ENCODE data around the gene TMEM38B. TPM values are rescaled to one million over a fixed set of nuclear protein-coding genes. Genes with fewer than 3 reads are reported as not detected.

The TMEM38B gene
- total and polyA plus RNA-seq, 2 donors: 9.6 to 15.0 TPM

GRCh38 chr9:105672711-105673234 lies 21.6 kb upstream of the TMEM38B start:
- Histone ChIP-seq H3K36me3 (ENCODE audit: insufficient read depth) (no peaks in the 10 kb centered on the region), H3K4me1 (ENCODE audit: insufficient read depth) (no peaks in the 10 kb centered on the region), H3K4me3 (ENCODE audit: low read depth, low read length) (no peak overlapping the region), H3K27ac (ENCODE audit: low read depth) (no peak overlapping the region)
- no peak for DNase-seq (ENCODE audit: extremely low spot score)
- WGBS: 12% methylated on average over 3 of the region's 3 CpGs

GRCh38 chr9:105673850-105674387 lies 20.4 kb upstream of the TMEM38B start:
- WGBS: 77% methylated on average over 3 of the region's 3 CpGs
- no peaks in the 10 kb centered on the region for H3K4me1 ChIP-seq (ENCODE audit: insufficient read depth)

DNA sequence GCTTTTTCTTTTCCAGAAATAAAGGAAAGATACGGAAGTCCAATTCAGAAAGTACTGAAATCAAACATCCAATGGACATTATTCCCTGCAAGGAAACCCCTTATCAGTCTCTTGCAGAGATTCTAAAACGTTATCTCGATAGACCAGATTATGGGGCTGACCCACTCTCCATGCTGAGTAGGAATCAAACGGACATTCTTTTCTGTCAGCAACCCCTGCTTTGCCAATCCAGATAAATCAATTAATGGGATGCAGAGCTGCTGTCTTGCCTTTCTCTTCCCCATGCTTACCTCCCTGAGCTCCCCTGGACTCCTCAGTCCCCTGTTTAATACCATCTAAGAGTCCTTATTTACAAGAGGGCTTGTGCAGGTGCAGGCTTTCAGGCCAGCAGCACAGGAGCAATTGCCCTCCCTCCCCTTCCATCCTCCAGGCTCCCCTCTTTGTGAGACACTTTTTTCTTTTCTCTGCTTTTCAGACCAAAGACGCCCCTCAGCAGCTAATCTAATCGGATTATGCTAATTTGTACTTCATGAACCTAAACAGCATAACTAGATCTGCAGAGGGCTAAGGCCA lies 17.9 kb upstream of the TMEM38B start:
- no peaks in the 10 kb centered on the region for H3K4me1 ChIP-seq (ENCODE audit: insufficient read depth)

More at GRCh38 chr9:105673850-105674387, 20.4 kb upstream of the TMEM38B start:
- no peaks in the 10 kb centered on the region for H3K36me3 ChIP-seq (ENCODE audit: insufficient read depth)
- no peak overlapping the region for H3K4me3 ChIP-seq (ENCODE audit: low read depth, low read length)
- H3K27ac ChIP-seq (ENCODE audit: low read depth): no peak overlapping the region
- no peak for DNase-seq (ENCODE audit: extremely low spot score)

DNA sequence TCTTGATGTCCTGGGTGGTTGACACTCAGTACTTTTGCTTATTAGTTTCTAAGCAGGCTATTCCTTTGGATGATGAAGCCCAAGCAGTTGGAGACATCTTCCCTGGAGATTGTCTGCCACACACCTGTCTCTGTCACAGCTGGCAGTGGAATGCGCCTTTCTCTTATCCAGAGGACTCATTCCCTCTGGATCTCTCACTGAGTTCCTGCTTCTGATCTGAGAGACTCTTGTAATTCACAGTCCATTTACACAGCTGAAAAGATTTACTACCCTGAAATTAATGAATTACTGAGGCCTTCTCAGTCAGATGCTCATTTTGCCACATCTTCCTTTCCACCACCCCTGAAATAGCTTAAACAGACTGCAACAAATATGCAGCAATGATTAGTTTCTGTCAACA lies 16.2 kb upstream of the TMEM38B start:
- no peaks in the 10 kb centered on the region for H3K36me3 ChIP-seq (ENCODE audit: insufficient read depth)
- H3K27ac ChIP-seq (ENCODE audit: low read depth): no peak overlapping the region
- WGBS: 78% methylated on average over 1 of the region's 1 CpG
- H3K4me3 ChIP-seq (ENCODE audit: low read depth, low read length): no peak overlapping the region
- no peak for DNase-seq (ENCODE audit: extremely low spot score)
- H3K4me1 ChIP-seq (ENCODE audit: insufficient read depth): no peaks in the 10 kb centered on the region

More for the DNA sequence above, 17.9 kb upstream of the TMEM38B start:
- Histone ChIP-seq H3K36me3 (ENCODE audit: insufficient read depth) (no peaks in the 10 kb centered on the region), H3K27ac (ENCODE audit: low read depth) (no peak overlapping the region), H3K4me3 (ENCODE audit: low read depth, low read length) (no peak overlapping the region)
- 43% methylated on average over 6 of the region's 6 CpGs for WGBS
- DNase-seq (ENCODE audit: extremely low spot score): no peak

- H3K4me3 ChIP-seq (ENCODE audit: low read depth, low read length): no peak overlapping the region
- H3K27ac ChIP-seq (ENCODE audit: low read depth): no peak overlapping the region
- H3K36me3 ChIP-seq (ENCODE audit: insufficient read depth): no peaks in the 10 kb centered on the region
- no peaks in the 10 kb centered on the region for H3K4me1 ChIP-seq (ENCODE audit: insufficient read depth)
- no peak for DNase-seq (ENCODE audit: extremely low spot score)
- 38% methylated on average over 1 of the region's 1 CpG for WGBS
Observed at GRCh38 chr9:105678781-105679180, 15.6 kb upstream of the TMEM38B start.

GRCh38 chr9:105679257-105680022 lies 14.9 kb upstream of the TMEM38B start:
- H3K4me1 ChIP-seq (ENCODE audit: insufficient read depth): no peaks in the 10 kb centered on the region
- H3K36me3 ChIP-seq (ENCODE audit: insufficient read depth): no peaks in the 10 kb centered on the region
- H3K4me3 ChIP-seq (ENCODE audit: low read depth, low read length): no peak overlapping the region
- WGBS: 71% methylated on average over 8 of the region's 8 CpGs
- H3K27ac ChIP-seq (ENCODE audit: low read depth): no peak overlapping the region
- DNase-seq (ENCODE audit: extremely low spot score): no peak

GRCh38 chr9:105681313-105681712 lies 13.0 kb upstream of the TMEM38B start:
- Histone ChIP-seq H3K4me1 (ENCODE audit: insufficient read depth) (no peaks in the 10 kb centered on the region), H3K27ac (ENCODE audit: low read depth) (no peak overlapping the region), H3K4me3 (ENCODE audit: low read depth, low read length) (no peak overlapping the region), H3K36me3 (ENCODE audit: insufficient read depth) (no peaks in the 10 kb centered on the region)
- 93% methylated on average over 2 of the region's 2 CpGs for WGBS
- no peak for DNase-seq (ENCODE audit: extremely low spot score)

DNA sequence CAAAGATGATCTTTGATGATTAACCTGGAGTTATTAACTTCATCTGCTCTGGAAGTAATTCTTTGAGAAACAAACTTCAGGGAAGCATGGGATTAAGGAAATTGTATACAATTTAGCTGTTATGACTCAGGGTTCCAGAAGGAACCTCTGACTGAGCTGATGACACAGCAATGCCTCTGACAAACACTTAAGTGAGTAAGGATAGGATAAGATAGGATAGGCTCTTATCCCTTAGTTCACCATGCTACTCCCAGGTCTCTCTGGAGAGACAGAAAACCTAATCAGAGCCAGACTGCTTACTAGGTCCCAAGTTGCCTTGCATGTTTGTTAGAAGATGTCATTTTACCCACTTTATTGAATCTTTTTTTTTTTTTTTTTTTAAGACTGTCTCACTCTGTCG lies 12.6 kb upstream of the TMEM38B start:
- no peaks in the 10 kb centered on the region for H3K36me3 ChIP-seq (ENCODE audit: insufficient read depth)
- no peak overlapping the region for H3K4me3 ChIP-seq (ENCODE audit: low read depth, low read length)
- no peaks in the 10 kb centered on the region for H3K4me1 ChIP-seq (ENCODE audit: insufficient read depth)
- 87% methylated on average over 1 of the region's 1 CpG for WGBS
- H3K27ac ChIP-seq (ENCODE audit: low read depth): no peak overlapping the region
- no peak for DNase-seq (ENCODE audit: extremely low spot score)

- Histone ChIP-seq H3K36me3 (ENCODE audit: insufficient read depth) (no peaks in the 10 kb centered on the region), H3K27ac (ENCODE audit: low read depth) (no peak overlapping the region)
- WGBS: 67% methylated on average over 1 of the region's 1 CpG
Observed at GRCh38 chr9:105683688-105684275, 10.6 kb upstream of the TMEM38B start.

GRCh38 chr9:105686936-105687335 lies 7.4 kb upstream of the TMEM38B start:
- no peak overlapping the region for H3K27ac ChIP-seq (ENCODE audit: low read depth)
- no peaks in the 10 kb centered on the region for H3K36me3 ChIP-seq (ENCODE audit: insufficient read depth)
- 93% methylated on average over 4 of the region's 4 CpGs for WGBS
- no peak overlapping the region for H3K4me3 ChIP-seq (ENCODE audit: low read depth, low read length)
- DNase-seq (ENCODE audit: extremely low spot score): no peak
- no peaks in the 10 kb centered on the region for H3K4me1 ChIP-seq (ENCODE audit: insufficient read depth)

More at GRCh38 chr9:105683688-105684275, 10.6 kb upstream of the TMEM38B start:
- DNase-seq (ENCODE audit: extremely low spot score): no peak
- no peaks in the 10 kb centered on the region for H3K4me1 ChIP-seq (ENCODE audit: insufficient read depth)
- no peak overlapping the region for H3K4me3 ChIP-seq (ENCODE audit: low read depth, low read length)

- DNase-seq (ENCODE audit: extremely low spot score): no peak
- H3K36me3 ChIP-seq (ENCODE audit: insufficient read depth): no peaks in the 10 kb centered on the region
- 41% methylated on average over 2 of the region's 2 CpGs for WGBS
- no peak overlapping the region for H3K4me3 ChIP-seq (ENCODE audit: low read depth, low read length)
- H3K27ac ChIP-seq (ENCODE audit: low read depth): no peak overlapping the region
- H3K4me1 ChIP-seq (ENCODE audit: insufficient read depth): no peaks in the 10 kb centered on the region
Observed at GRCh38 chr9:105690742-105691141, 3.6 kb upstream of the TMEM38B start.

DNA sequence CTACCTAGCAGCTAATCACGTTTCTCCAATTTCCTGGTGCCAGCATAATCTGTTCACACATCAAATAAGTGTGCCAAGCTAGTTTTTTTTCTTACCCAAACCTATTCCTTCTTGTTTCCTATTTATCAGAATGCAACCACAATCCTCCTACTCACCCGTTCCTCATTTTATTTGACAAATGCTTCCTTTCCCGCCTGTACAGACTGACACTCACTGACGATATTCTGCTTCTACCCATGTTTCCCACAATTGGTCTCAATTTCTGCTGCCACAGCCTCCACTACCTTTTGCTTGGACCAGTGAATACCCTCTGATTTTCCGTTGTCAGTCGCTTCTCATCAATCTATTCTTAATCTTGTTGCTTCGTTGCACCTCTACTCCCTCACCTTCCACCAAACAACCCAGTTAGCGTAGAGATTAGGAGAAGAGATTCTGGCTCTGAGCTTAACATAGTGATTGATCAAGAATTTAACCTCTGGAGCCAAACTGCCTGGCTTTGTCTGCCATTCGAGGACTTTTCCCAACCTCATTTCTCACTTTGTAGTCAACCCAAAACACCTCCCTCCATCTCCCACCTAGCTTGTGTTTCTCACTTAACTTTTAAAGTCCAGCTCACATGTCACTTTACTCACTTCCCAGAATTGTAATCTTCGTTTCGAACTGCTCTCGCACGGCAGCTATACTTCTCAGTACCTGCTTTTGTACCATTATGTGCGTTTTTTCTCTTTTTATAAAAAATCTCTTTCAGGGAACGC lies 729 bp upstream of the TMEM38B start:
- H3K4me3 ChIP-seq (ENCODE audit: low read depth, low read length): peak overlapping the region; percentile 84
- 6% methylated on average over 15 of the region's 15 CpGs for WGBS
- no peaks in the 10 kb centered on the region for H3K36me3 ChIP-seq (ENCODE audit: insufficient read depth)
- H3K4me1 ChIP-seq (ENCODE audit: insufficient read depth): no peaks in the 10 kb centered on the region
- H3K27ac ChIP-seq (ENCODE audit: low read depth): no peak overlapping the region
- no peak for DNase-seq (ENCODE audit: extremely low spot score)

DNA sequence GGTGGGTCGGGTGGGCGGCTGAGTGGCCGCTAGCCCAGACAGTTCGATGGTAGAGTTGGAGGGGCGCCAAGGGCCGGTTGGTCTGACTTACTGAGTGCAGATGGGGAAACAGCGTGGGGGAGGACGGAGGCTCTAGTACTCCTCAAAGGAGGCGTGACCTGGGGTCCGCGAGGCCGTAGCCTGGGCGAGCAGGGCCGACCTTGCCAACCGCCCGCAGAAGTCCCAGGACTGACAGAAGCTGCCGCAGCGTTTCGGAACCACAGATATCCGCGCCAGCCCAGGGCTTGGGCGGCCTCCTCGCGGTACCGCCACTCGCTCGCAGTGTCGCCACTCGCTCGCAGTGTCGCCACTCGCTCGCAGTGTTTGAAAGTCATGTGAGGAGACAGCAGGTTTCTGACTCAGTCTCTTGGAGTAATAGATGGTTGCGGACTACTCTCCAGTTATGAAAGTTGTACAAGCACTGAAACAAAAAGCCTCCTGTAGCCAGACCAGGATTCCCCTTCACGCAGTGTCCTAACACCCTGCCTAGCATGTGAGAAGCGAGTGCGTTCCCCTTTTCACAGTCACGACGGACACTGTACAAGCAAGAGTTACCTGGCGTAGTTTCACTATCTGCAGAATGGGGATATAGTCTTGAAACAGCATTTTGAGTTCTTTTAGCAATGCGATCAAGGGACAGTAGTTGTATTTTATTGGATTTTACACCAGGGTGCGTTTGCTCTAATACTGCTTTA lies 674 bp downstream of the TMEM38B start:
- no peak for DNase-seq (ENCODE audit: extremely low spot score)
- 1% methylated on average over 42 of the region's 42 CpGs for WGBS
- no peak overlapping the region for H3K27ac ChIP-seq (ENCODE audit: low read depth)
- no peaks in the 10 kb centered on the region for H3K4me1 ChIP-seq (ENCODE audit: insufficient read depth)
- peak overlapping the region; percentile 84 for H3K4me3 ChIP-seq (ENCODE audit: low read depth, low read length)
- no peaks in the 10 kb centered on the region for H3K36me3 ChIP-seq (ENCODE audit: insufficient read depth)
